ENCODE results near the gene ITGAE.

DNA sequence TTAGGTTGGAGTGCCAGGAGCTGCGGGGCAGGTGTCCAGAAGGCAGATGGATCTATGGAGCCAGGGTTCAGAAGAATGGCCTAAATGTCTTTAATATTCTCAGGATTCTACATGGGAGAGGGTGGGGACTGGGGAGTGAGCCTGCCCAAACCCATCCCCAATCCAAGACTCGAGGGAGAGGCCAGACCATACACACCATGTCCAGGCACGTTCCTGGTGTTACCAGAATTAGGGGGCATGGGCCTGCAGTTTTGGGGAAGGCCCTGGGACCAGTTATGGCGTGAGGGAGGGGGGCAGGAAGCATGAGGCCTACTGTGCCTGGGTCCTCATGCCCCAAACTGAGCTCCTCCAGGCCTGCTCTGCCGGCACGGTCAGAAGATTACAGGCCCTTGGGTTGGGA lies 134.5 kb downstream of the ITGAE start:
- TF ChIP-seq POLR2A (IDR thresholded peaks at IDR 0.05), result no peak
- TF ChIP-seq, protein P1, sequence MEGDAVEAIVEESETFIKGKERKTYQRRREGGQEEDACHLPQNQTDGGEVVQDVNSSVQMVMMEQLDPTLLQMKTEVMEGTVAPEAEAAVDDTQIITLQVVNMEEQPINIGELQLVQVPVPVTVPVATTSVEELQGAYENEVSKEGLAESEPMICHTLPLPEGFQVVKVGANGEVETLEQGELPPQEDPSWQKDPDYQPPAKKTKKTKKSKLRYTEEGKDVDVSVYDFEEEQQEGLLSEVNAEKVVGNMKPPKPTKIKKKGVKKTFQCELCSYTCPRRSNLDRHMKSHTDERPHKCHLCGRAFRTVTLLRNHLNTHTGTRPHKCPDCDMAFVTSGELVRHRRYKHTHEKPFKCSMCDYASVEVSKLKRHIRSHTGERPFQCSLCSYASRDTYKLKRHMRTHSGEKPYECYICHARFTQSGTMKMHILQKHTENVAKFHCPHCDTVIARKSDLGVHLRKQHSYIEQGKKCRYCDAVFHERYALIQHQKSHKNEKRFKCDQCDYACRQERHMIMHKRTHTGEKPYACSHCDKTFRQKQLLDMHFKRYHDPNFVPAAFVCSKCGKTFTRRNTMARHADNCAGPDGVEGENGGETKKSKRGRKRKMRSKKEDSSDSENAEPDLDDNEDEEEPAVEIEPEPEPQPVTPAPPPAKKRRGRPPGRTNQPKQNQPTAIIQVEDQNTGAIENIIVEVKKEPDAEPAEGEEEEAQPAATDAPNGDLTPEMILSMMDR (IDR thresholded peaks at IDR 0.05), result no peak

Measured in lower leg skin (tissue), 3 donors.